GM21723 (cell line): Measurements from ENCODE around the gene DCLK1.

Experiments
- ATAC-seq: cut with Tn5 transposase; IDR thresholded peaks from one replicate; pipeline ENCODE4 v1.9.1; 2021; ENCODE audit warnings: mild to moderate bottlenecking, moderate library complexity; ENCODE audit not compliant: unreplicated experiment

Gene DCLK1

GRCh38 chr13:35909837-35910540 is 221.2 kb downstream of the DCLK1 start:
- no peak for ATAC-seq

DNA sequence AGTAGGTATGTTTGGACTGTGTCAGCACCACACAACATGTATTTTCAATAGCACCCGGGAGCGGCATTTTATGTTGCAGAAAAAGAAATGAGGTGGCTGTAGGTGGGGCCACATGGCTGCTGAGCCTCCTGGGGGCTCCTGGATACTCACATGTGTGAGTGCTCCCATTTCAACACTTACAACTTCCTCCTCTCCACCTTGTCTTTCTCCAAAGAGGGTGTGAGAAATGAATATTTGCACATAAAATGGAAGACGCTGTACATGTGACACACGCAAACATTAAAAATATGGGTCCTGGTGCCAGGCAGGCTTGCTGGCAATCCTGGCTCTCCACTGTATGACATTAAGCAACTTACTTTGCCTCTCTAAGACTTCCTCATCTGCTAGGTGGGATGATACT is 222.1 kb downstream of the DCLK1 start:
- no peak for ATAC-seq

GRCh38 chr13:35908226-35908625 is 223.0 kb downstream of the DCLK1 start:
- no peak for ATAC-seq

DNA sequence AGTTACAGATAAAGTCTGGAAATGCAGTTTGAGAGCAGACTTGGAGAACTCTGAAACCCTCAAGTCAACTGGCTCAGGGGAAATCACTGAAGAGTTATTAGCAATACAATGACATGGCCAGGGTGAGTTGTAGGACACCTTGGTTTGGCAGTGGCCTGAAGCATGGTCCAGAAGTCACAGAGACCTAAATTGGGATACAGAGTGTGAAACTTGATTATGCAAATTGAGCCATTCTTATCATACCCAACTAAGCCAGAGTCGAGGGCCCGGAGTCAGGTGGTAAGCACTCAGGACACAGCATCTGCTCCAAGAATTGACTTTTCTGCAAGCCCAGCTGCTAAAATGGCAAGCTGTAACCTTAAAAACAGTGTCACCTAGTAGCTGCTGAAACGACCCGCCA is 224.5 kb downstream of the DCLK1 start:
- ATAC-seq = no peak

DNA sequence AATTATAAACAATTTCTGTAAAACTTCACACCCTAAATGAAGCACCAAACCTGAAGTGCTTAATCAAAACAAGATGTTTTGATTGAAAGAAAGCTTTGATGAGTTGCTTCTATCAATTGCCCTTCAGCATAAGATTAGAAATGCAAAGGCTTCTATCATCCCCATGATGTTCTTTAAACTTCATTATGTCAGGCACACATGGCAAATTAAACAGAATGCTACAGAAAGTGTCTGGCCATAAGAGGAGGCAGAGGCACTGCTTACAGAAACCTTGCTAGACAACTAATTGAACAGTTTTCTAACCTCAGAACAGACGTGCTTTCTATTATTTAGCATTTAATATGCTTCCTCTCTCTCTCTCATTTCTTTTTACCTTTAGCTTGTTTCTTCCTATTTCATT is 228.1 kb downstream of the DCLK1 start:
- no peak for ATAC-seq

DNA sequence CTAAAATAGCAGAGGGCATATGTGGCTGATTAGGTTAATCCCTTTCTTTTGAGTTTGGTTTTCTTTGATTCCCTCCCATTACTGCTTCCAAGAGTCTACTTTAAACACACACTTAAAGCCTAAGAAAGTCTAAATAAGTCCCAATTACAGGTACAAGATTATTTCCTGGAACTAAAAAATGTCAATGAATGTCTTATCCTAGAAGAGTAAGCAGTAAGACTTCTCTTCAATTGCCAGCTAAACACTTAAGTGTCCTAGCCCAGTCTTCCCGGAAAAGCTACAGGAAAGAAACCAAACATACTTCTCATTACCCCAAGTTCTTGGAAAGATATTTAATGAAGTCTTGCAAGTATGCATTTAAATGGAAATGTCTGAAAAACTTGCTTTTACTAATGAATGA is 233.1 kb downstream of the DCLK1 start:
- ATAC-seq = no peak

DNA sequence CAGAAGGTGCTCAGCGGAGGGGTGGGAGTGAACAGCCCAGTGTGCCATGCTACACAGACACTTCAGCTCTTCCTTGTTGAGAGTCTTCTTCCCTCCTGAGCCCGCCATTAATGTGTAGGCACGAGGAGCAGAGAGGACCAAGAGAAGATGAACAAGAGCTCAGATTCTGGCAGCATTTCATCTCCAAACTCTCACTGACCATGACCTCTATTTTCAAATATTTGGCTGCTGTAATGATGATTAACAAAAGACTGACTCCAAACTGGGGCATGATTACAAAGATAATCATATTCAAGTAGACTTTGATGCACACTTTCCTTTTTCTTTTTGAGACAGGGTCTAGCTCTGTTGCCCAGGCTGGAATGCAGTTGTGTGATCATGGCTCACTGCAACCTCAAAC is 236.5 kb downstream of the DCLK1 start:
- no peak for ATAC-seq

DNA sequence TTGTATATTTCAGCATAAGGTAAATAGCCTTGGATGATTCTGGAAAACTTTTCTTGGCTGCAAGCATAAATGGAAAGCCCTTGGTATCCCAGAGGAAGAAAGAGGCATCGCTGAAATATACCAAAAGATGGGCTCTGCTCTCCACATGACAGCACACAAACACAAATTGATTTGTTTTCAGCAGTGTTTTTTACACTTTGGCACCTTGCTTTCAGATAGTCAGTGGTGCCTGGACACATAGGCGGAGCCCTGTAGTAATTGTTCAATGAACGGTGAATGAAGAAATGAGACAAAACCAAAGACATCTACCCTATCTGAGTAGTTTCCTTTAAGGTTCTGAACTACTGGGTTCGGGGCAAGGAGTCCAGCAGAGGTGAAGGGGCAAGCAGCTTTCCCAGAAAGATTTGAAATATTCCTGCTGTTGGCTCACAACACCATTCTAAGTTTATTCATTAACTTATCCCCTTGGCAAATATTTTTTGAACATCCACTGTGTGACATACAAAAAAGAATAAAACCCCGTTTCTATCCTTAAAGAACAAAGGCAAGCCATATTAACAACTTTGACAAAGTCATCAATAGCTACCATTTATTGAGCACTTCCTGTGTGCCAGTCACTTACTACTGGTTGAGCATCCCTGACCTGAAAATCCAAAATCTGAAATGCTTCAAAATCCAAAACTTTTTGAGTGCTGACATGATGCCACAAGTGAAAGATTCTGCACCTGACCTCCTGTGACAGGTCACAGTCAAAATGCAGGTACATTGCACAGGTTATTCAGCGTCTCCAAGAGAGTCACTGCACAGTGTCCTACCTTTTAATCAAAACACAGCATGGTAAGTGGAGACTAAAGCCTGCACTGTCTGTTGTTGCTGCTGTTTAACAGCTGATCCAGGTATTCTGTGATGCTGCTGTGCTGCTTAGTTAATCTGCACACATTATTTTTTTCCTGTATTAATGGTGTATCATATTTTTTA is 238.1 kb downstream of the DCLK1 start:
- ATAC-seq = no peak

GRCh38 chr13:35891507-35892441 is 239.4 kb downstream of the DCLK1 start:
- no peak for ATAC-seq

GRCh38 chr13:35889560-35889959 is 241.6 kb downstream of the DCLK1 start:
- no peak for ATAC-seq

DNA sequence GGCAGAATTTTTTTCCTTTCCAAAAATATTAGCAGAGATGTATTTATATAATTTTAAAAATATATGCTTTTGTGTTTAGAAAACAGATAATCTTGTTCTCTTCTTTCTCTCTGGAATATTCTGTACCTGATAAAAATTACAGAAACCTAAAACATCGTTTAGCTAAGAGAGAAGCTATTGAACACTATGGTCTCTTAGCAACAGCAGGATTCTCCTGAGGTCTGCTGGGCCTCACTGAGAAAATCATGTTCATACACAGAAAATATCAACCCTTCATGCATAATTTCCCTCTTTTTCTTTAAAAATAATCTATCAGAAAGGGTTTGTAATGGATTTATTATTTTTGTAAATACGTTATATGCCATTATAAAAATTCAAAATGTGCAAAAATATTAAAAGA is 242.2 kb downstream of the DCLK1 start:
- ATAC-seq = no peak

- ATAC-seq = no peak
Observed at GRCh38 chr13:35888457-35888883, 242.7 kb downstream of the DCLK1 start.

DNA sequence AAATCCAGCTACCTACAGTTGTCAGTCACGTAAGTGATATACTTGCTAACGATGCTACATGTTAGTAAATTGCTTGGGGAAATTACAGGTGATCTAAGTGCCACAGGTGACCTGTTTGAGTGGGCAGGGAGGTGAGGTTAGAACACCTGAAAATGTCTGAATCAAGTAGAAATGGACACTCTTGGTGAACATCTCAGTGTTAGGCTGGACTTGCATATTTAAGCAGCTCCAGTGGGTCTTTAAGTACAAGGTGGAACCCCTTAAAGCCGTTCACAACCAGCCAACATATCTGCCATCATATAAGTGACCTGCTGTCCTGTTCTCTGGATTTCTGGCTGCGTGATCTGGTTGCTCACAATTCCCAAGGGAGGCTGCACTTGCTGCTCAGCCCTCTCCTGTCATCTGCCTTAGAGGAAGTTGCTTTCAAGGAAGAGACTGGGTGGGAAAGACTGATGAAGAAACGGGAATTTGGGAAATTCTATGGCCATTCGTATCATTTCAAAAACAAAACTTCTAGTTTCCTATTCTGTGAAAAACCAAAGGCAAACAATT is 244.0 kb downstream of the DCLK1 start:
- no peak for ATAC-seq

GRCh38 chr13:35886332-35887114 is 244.7 kb downstream of the DCLK1 start:
- ATAC-seq = no peak

DNA sequence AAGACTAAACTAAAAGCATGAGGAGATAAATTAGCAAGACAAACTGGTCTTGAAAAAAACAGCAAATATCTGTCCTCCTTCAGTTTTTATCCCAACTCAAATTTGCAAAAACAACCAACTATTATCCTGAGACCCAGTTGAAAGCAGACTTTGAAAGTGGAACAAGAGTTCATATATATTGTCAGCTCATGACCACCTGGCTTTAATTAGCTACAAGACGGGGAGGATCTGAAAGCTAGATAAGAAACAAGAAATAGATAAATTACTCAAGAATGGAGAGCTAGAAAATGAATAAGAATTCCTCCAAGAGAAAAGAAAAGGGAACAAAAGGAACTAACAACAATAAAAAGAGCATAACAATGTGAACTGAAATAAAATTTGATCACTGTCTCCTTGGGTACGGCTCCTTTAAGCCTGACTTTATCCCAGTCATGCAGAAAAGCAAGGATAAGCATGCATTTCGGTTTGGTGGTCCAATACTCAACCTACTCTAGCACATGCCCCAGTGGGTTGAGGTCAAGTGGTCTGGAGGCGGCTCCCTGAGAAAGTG is 246.9 kb downstream of the DCLK1 start:
- ATAC-seq = no peak

DNA sequence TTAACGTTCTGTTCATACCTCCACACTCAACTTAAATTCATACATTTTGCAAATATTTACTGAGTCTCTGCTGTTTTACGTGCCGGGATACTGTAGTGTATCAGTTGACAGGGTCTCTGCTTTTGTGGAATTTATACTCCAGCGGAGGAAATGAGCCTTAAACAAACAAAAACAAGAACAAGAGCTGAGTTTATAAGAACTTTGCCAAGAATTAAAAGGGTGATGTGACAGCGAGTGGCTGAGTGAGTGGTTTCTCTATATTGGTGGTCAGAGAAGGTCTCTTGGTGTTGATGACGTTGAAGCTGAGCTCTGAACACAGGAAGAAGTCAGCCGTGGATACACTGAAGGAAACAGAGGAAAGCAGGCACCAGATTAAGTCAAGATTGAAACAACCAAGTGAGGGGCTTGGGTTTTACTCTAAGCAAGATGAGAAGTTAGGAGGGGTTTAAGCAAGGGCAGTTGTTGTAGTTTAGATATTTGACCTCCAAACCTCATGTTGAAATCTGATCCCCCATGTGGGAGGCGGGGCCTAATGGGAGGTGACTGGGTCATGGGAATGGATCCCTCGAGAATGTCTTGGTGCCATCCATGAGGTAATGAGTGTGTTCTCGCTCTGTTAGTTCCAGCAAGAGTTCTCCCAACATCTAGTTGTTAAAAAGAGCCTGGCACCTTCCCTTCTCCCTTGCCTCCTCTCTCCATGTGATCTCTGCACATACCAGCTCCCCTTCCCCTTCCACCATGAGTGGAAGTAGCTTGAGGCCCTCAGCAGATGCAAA is 248.3 kb downstream of the DCLK1 start:
- ATAC-seq = no peak

GRCh38 chr13:35881360-35881759 is 249.8 kb downstream of the DCLK1 start:
- ATAC-seq = no peak

DNA sequence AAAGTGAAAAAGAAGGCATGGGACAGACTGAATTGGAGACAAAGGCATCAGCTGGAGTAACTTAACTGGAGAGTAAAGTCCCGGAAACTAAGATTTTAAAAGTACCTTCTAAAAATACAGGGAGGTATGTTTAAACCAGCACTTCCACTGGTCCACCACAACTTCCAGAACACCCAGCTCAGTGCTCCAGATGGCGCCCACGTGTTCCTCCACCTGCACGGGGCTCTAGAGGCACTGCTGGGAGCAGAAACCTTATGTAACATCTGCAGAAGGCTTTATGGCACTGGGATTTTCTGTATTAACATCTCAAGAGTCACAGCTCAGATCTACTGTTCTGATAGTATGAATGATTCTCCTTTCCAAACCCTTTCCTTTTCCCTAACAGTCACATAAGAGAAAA is 252.1 kb downstream of the DCLK1 start:
- no peak for ATAC-seq

GRCh38 chr13:35876601-35877000 is 254.6 kb downstream of the DCLK1 start:
- no peak for ATAC-seq
